Gastrocnemius medialis (tissue), 4 donors: ENCODE data around the gene GOLGA1.

ENCODE experiments used
- CTCF ChIP-seq, 5 experiments: fragments of 450-650 bp in 3 of 5; fragments of 200-600 bp in 2 of 5; sonication (generic) in 2 of 5; IDR thresholded peaks in 4 of 5; conservative IDR thresholded peaks in 1 of 5; 1 replicate in 4 of 5; 2 replicates in 1 of 5; pipeline ENCODE4 v1.5.1; 2016 to 2019; ENCODE audit warnings: antibody characterized with exemption in 5 of 5, mild to moderate bottlenecking in 3 of 5, moderate library complexity in 3 of 5
- POLR2A ChIP-seq, 2 donors: fragments of 450-650 bp; IDR thresholded peaks; one replicate each; pipeline ENCODE4 v1.6.1; 2017; ENCODE audit warnings: antibody characterized with exemption in 2 of 2, mild to moderate bottlenecking in 2 of 2, moderate library complexity in 2 of 2

GRCh38 chr9:124879226-124879625, 61.7 kb downstream of the GOLGA1 start:
- TF ChIP-seq CTCF (IDR thresholded peaks at IDR 0.05 in 4 of 5, conservative IDR thresholded peaks at IDR 0.05 in 1 of 5) (no peak), POLR2A (IDR thresholded peaks at IDR 0.05) (no peak)
